ENCODE results near the gene SSR3.

The SSR3 gene

GRCh38 chr3:156535162-156535627 is 19.7 kb downstream of the SSR3 start:
- peak; percentile 42 for DNase-seq

- DNase-seq = no peak
Observed at GRCh38 chr3:156533205-156533604, 21.7 kb downstream of the SSR3 start.

DNA sequence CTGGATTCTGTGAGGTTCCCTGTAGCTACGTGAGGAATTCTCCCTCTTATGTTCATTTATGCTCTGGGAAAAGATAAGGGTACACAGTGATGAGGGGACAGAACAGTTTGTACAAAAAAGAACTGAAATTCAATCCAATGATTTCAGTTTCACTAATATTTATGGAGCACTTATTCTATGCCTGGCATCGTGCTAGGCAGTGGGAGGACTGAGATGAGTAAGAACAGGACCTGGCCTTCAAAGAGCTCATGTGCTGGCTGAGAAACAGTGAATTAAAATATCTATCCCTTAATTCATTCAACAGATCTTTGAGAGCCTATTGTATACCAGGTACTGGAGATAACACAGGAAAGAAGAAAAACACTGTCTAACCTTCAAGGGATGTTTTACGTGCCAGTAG is 22.2 kb downstream of the SSR3 start:
- DNase-seq = no peak

DNA sequence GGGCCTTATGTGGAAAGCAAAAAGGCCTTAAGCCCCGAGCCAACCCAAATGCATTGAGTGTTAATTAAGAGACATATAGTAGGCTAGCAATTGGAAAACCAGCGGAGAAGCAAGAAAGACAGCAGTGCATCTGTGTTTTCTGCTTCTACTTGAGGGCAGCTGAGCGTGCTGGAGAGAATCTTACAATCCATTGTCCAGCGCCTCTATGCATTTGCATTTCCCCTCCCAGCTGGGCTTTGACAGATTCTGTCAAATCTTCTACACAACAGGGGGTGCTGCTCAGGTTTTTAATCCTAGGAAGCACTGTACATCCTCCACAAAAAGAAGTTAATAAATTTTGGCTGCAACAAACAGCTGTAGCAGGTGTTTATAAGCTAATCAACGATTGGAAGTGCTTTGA is 23.9 kb downstream of the SSR3 start:
- DNase-seq = no peak

GRCh38 chr3:156527060-156527459 is 27.9 kb downstream of the SSR3 start:
- DNase-seq = no peak

DNA sequence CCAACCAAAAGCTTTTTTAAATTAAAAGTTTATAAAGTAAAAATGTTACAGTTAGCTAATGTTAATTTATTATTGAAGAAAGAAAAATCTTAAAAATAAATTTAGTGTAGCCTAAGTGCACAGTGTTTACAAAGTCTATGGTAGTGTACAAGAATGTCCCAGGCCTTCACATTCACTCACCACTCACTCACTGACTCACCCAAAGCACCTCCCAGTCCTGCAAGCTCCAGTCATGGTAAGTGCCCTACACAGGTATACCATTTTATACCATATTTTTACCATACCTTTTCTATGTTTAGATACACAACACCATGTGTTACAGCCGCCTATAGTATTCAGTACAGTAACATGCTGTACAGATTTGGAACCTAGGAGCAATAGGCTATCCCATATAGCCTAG is 29.1 kb downstream of the SSR3 start:
- no peak for DNase-seq

DNA sequence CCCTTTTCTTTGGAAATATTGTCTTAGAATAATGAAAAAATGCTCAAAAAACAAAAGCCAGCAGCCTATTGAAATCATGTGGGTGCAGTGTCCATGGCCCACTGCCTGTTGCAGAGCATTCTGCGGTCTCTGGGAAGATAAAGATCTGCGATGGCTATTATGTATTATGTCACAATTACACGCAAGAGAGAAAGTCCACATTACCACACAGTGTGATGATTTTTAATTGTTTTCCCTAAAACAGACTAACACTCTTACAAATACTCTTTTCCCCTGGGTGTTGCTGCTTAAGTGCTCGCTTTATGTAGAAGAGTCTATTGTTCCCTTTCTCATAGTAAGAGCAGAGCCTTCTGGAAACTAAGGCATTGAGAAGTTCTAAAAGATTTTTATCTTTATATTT is 32.2 kb downstream of the SSR3 start:
- DNase-seq = no peak

- no peak for DNase-seq
Observed at GRCh38 chr3:156519758-156520162, 35.2 kb downstream of the SSR3 start.

GRCh38 chr3:156518726-156519125 is 36.2 kb downstream of the SSR3 start:
- no peak for DNase-seq

GRCh38 chr3:156516961-156517360 is 38.0 kb downstream of the SSR3 start:
- no peak for DNase-seq

GRCh38 chr3:156516284-156516683 is 38.6 kb downstream of the SSR3 start:
- DNase-seq = no peak

- no peak for DNase-seq
Observed at GRCh38 chr3:156513619-156514018, 41.3 kb downstream of the SSR3 start.

DNA sequence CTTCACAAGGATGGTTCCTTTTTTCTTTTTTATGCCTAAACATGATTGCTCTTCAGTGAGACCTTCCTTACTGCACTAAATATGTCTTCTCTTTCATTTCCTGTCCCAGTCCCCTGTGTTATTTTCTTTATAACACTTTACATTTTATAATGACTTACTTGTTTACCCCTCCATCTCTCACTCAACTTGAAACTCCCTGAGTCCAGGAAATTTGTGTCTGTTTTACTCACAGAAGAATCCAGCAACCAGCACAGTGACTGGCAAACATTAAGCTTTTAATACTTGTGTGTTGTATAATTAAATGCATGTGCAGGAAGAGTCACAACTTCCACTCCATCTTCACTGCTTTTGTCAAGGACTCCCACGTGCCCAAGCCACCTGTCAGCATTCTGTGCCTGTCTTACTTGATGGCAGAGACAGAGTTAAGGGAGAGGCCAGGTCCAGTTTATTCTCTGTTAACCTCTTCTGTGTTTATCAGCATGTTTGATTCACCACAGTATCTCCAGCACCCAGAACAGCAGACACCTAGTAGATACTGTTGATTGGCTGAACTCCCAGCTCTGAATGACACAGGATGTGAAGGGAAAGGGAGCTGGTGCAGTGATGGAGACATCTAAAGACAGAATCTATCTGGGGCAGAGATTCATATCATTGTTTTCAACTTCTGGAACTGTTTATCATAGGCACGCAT is 42.8 kb downstream of the SSR3 start:
- no peak for DNase-seq

GRCh38 chr3:156509189-156510174 is 45.4 kb downstream of the SSR3 start:
- DNase-seq = no peak

- DNase-seq = no peak
Observed at GRCh38 chr3:156507285-156507684, 47.6 kb downstream of the SSR3 start.

DNA sequence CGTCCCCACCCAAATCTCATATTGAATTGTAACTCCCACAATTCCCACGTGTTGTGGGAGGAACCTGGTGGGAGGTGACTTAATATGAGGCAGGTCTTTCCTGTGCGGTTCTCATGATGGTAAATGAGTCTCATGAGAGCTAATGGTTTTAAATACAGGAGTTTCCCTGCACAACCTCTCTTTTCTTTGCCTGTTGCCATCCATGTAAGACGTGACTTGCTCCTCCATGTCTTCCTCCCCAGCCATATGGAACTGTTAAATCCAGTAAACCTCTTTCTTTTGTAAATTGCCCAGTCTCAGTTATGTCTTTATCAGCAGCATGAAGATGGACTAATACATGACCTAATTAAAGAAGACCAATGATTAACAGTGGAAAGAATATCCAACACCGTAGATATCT is 56.6 kb downstream of the SSR3 start:
- DNase-seq = no peak

DNA sequence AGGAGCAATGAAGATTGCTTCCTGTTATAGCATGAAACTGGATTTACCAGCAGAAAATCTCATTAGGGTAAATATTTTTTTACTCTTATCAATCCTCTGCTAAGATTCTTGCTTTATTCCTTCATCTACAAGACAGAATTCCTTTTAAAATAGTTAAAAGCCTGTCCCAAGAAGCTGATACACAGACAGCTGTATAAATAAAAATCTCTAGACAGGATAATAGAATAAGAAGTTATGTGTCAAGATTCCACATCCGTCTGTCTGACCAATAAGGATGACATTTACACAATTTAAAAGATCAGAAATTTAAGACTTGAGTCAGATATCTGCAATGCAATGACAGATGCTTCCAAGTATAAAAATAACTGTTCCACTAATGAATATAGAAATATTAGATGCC is 57.6 kb downstream of the SSR3 start:
- no peak for DNase-seq

DNA sequence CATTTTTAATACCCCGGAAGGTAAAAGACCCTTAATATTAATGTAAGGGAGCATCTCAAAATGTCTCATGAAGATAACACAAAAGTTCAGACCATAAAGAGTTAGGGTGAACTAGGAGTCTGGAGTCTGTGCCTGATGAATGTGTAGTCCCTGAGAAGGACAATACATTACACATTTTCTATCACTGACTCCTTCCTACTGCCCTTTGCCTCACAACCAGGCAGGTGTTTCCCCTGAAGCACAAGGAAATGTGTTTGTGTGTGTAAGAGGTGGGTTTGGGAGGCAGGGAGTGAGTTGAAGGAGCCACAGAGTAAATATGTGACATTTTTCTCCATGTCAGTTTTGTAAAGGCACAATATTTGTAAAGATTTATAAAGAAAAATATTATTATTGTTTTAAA is 59.1 kb downstream of the SSR3 start:
- no peak for DNase-seq

- DNase-seq = no peak
Observed at GRCh38 chr3:156493887-156494286, 61.0 kb downstream of the SSR3 start.

DNA sequence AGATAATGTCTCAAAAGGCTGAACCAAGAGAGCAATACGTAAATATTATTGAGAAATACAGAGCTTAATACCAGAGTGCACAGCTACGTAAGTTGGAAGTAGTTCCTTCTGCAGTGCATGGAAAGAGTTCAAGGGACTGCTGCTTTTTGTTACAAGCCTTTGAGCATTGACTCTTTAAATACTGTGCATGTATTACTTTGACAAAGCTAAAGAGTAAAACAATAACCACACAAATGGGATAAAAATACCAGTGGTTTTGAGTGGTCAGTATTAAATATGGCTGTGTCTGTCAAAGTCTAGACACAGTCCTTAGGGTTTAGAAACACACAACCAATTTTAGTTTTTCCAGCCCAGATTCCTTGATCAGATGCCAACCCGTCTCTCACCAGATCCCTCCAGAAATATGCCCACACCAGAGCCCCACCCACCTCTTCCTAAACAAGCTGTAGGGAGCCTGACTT is 62.1 kb downstream of the SSR3 start:
- DNase-seq = no peak

- DNase-seq = no peak
Observed at GRCh38 chr3:156491192-156491591, 63.7 kb downstream of the SSR3 start.

All from stimulated activated CD4-positive, alpha-beta T cell treated with anti-CD3 and anti-CD28 coated beads, Interleukin-15, amount 100 ng/mL, for 24 hours (primary cell).